ENCODE data around the gene USP2. TPM values are rescaled to one million over a fixed set of nuclear protein-coding genes. Genes with fewer than 3 reads are reported as not detected.
A peak's percentile ranks its signal among the peaks of the same experiment; 100 is the strongest.

USP2 gene
- total RNA-seq, 4 donors from 2014 or later = 4.6 to 10.0 (median 6.6) TPM

DNA sequence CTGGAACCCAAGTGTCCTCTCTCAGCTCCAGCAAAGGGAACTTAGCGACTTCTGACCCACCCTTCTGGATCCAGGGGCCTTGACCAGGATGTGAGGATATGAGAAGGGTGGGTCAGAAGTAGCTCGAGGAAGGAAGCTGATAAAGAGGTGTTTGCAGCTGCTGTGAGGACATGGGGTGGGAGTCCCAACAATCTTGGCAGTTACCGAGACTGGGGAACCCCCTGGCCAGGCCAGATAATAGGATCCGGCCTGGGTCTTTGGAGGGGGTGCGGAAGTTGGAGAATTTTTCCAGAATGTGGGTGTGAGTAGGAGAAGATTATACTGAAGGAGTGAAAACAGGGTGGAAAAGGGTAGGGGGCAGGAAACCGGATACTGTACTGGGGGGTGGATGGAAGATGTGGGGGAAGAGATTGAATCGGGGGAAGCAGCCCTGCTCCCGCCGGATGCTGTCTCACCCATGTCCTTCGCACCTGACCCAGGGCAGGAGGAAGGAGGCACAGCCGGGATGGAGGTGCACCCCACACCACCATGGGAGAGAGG lies 61.7 kb downstream of the USP2 start:
- peaks cover 0 to 3% of the 10 kb centered on the region in 2 donors for H3K36me3 ChIP-seq
- H3K4me3 ChIP-seq = peak overlapping the region in 1 of 2 donors; percentile 87
- 32 to 34% methylated on average over 11 of the region's 11 CpGs for WGBS, 2 donors (ENCODE audit: low coverage in 1 of 2)
- peaks cover 12 to 92% (median 52%) of the 10 kb centered on the region in 3 donors for H3K4me1 ChIP-seq
- TF ChIP-seq POLR2A (IDR thresholded peaks at IDR 0.05) (no peak), POLR2AphosphoS5 (IDR thresholded peaks at IDR 0.05) (no peak), EP300 (IDR thresholded peaks at IDR 0.05) (no peak)
- TF ChIP-seq, protein P1, sequence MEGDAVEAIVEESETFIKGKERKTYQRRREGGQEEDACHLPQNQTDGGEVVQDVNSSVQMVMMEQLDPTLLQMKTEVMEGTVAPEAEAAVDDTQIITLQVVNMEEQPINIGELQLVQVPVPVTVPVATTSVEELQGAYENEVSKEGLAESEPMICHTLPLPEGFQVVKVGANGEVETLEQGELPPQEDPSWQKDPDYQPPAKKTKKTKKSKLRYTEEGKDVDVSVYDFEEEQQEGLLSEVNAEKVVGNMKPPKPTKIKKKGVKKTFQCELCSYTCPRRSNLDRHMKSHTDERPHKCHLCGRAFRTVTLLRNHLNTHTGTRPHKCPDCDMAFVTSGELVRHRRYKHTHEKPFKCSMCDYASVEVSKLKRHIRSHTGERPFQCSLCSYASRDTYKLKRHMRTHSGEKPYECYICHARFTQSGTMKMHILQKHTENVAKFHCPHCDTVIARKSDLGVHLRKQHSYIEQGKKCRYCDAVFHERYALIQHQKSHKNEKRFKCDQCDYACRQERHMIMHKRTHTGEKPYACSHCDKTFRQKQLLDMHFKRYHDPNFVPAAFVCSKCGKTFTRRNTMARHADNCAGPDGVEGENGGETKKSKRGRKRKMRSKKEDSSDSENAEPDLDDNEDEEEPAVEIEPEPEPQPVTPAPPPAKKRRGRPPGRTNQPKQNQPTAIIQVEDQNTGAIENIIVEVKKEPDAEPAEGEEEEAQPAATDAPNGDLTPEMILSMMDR (IDR thresholded peaks at IDR 0.05) = no peak
- H3K9me3 ChIP-seq = no peaks in the 10 kb centered on the region
- no peaks in the 10 kb centered on the region for H3K27me3 ChIP-seq
- H3K27ac ChIP-seq = peak overlapping the region; percentile 90 to 99 (median 98)
- ATAC-seq = no peak

DNA sequence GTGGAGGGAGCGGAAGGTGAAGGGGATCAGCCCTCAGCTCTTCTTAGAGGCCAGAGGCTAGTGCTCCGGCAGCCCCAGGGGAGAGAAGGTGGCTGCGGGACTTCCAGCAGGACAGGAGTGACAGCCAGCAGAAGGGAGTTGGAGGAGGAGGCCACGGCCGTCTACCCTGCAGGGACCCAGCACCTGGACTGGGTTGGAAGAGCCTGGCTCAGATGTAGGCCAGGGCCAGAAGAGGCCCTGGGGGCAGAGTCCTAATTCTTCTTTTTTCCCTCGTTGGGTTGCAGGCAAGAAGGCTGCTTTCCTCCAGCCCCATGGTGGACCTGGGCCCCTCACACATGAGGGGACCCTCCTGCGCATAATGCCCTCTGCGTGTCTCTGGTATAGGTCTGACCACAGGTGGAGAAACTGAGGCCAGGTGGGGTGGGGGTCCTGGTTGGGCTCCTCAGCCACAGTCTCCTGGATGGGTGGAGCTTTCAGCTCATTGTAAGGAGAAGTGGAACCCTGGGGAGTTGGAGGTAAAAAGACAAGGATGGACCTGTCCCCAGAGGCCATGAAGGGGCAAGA lies 62.3 kb downstream of the USP2 start:
- Histone ChIP-seq H3K4me1 (peaks cover 12 to 97% (median 55%) of the 10 kb centered on the region in 3 donors), H3K4me3 (peak overlapping the region in 1 of 2 donors; percentile 87), H3K36me3 (peaks cover 0 to 8% of the 10 kb centered on the region in 2 donors), H3K9me3 (no peaks in the 10 kb centered on the region), H3K27ac (peak overlapping the region; percentile 90 to 99 (median 98)), H3K27me3 (no peaks in the 10 kb centered on the region)
- ATAC-seq = no peak
- WGBS, 2 donors (ENCODE audit: low coverage in 1 of 2) = 31 to 65% methylated on average over 4 to 6 of the region's 8 CpGs
- TF ChIP-seq, protein P1 (IDR thresholded peaks at IDR 0.05) = no peak
- TF ChIP-seq POLR2AphosphoS5 (IDR thresholded peaks at IDR 0.05) (no peak), POLR2A (IDR thresholded peaks at IDR 0.05) (no peak), EP300 (IDR thresholded peaks at IDR 0.05) (no peak)

DNA sequence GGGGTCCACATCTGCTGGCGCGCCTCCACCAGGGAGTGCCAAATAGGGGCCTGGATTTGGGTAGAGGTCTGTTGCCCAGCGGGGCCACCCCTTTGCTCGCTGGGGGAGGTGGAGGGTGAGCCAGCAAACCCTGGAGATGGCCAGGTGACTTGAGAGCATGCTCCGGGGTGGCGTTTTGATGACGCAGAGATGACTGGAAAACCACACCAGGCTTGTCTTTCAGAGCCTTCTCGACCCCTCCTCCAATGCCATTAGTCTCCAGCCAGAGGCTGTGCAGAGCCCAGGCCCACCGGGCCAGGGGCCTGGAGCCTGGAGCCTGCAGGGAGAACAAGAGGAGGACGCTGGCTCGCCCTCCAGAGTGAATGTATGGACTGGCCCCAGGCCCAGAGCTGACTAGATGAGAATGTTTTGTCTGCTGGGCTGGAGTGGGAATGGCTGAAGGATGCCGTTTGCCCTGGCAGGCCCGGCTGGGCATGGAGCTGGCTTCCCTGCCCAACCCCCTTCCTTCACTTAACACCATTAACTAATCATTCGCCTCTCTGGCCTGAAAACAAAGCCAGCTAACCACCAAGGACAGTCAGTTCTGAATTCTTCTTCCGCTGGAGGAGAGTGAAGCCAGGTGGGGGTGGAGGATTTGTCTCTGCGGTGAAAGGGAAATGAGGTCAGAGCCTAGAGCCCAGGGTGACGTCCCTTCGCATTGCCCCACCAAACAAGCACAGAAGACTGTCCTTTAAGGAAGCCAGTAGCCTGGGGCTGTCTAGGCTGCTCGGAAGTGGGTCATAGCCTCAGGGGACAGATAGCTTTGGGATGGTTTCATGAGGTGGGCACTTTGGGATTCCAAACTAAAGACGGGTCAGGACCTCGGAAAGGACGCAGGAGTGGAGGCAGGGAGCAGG lies 63.0 kb downstream of the USP2 start:
- no peaks in the 10 kb centered on the region for H3K9me3 ChIP-seq
- ATAC-seq = peak; percentile 40
- H3K27me3 ChIP-seq = no peaks in the 10 kb centered on the region
- TF ChIP-seq POLR2A (IDR thresholded peaks at IDR 0.05) (peak; percentile 55 to 70), POLR2AphosphoS5 (IDR thresholded peaks at IDR 0.05) (peak; percentile 93)
- TF ChIP-seq, protein P1 (IDR thresholded peaks at IDR 0.05) = no peak
- 23 to 46% methylated on average over 5 to 9 of the region's 22 CpGs for WGBS, 2 donors (ENCODE audit: low coverage in 1 of 2)
- peaks cover 12 to 99% (median 53%) of the 10 kb centered on the region in 3 donors for H3K4me1 ChIP-seq
- H3K27ac ChIP-seq = peak overlapping the region; percentile 90 to 99 (median 98)
- peaks cover 0 to 15% of the 10 kb centered on the region in 2 donors for H3K36me3 ChIP-seq
- peak overlapping the region in 1 of 2 donors; percentile 87 for H3K4me3 ChIP-seq

DNA sequence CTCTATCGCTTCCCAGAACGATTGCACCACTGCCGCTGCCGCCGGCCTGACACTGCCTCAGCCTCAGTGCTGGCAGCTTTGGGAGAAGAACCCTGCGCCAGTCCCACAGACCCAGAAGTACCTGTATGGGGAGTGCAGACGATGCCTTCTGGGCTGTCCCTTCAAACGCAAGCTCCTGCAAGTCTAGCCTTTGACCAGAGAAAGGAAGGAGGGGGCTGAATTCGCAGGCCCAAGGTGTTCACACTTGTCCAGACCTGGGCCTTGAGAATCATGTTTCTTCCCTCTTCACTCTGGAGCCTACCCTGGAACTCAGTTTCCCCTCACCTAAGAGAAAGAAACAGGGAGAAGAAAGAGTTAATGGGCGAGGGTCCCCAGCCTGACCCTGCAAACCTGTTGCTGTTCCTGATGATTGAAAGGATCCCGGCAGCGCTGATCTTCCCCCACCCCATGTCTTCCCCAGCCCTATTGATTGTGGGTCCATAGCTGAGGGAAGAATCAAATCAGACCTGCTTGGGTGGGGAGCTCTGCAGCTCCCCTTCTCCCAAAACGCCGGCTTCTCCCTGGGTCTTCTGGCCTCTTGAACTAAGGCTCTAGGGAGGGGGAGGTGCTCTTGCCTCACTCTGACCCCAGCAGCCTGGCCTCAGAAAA lies 63.8 kb downstream of the USP2 start:
- H3K27ac ChIP-seq = peak overlapping the region; percentile 90 to 99 (median 98)
- H3K36me3 ChIP-seq = peaks cover 0 to 23% of the 10 kb centered on the region in 2 donors
- H3K4me1 ChIP-seq = peaks cover 12 to 99% (median 53%) of the 10 kb centered on the region in 3 donors
- H3K27me3 ChIP-seq = no peaks in the 10 kb centered on the region
- ATAC-seq = no peak
- no peak for TF ChIP-seq EP300 (IDR thresholded peaks at IDR 0.05)
- peak in 1 of 2 donors; percentile 18 for TF ChIP-seq POLR2A (IDR thresholded peaks at IDR 0.05)
- H3K9me3 ChIP-seq = no peaks in the 10 kb centered on the region
- H3K4me3 ChIP-seq = peak overlapping the region; percentile 70 to 87
- 66 to 72% methylated on average over 2 to 3 of the region's 14 CpGs for WGBS, 2 donors (ENCODE audit: low coverage in 1 of 2)
